ENCODE data around the gene TP53RK.

GRCh38 chr20:46652699-46653098 lies 36.5 kb downstream of the TP53RK start:
- TF ChIP-seq POLR2A (IDR thresholded peaks at IDR 0.05) = no peak
- TF ChIP-seq CTCF (IDR thresholded peaks at IDR 0.05) = no peak
- TF ChIP-seq EP300 (IDR thresholded peaks at IDR 0.05) = no peak
